ENCODE measurements around the gene AGBL1.

- TF ChIP-seq, protein P1, sequence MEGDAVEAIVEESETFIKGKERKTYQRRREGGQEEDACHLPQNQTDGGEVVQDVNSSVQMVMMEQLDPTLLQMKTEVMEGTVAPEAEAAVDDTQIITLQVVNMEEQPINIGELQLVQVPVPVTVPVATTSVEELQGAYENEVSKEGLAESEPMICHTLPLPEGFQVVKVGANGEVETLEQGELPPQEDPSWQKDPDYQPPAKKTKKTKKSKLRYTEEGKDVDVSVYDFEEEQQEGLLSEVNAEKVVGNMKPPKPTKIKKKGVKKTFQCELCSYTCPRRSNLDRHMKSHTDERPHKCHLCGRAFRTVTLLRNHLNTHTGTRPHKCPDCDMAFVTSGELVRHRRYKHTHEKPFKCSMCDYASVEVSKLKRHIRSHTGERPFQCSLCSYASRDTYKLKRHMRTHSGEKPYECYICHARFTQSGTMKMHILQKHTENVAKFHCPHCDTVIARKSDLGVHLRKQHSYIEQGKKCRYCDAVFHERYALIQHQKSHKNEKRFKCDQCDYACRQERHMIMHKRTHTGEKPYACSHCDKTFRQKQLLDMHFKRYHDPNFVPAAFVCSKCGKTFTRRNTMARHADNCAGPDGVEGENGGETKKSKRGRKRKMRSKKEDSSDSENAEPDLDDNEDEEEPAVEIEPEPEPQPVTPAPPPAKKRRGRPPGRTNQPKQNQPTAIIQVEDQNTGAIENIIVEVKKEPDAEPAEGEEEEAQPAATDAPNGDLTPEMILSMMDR (conservative IDR thresholded peaks at IDR 0.05) = no peak
- no peak for TF ChIP-seq EZH2 (IDR thresholded peaks at IDR 0.05; ENCODE audit: low read depth)
Measured at GRCh38 chr15:86488046-86488445, 408.4 kb downstream of the AGBL1 start.

Measured in PC-9 (cell line).